VCaP (cell line): Measurements from ENCODE around the gene ADGRG7.
A peak's percentile ranks its signal among the peaks of the same experiment; 100 is the strongest.

Experiments used
- H3K27ac ChIP-seq: fragments of 450-650 bp; 2 replicates; pipeline ENCODE4 v1.5.1; 2017
- CTCF ChIP-seq: fragments of 450-650 bp; conservative IDR thresholded peaks from 2 replicates; pipeline ENCODE4 v1.5.1; 2017; ENCODE audit warnings: mild to moderate bottlenecking, moderate library complexity

ADGRG7 gene

GRCh38 chr3:100634493-100635272 is 25.3 kb downstream of the ADGRG7 start:
- peak; percentile 65 for TF ChIP-seq CTCF

DNA sequence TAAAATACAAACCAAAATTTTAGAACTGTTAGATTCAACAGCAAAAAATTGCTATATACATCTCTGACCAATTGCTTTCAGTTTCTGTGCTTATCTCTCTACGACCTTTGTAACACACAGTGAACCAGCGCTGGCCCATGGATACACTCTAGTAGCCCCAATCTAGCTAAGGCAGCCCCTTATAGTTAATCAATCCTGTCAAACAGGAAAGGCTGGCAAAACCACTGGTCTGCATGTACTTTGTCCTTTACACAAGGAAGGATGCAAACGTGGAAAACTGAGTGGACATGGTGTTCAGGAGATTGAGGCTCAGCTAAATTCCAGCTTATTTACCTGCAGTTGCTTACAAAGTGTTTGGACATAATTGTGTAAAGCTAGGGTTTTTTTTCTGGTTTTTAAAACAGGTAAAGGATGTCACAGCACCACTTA is 25.9 kb downstream of the ADGRG7 start:
- H3K27ac ChIP-seq: peak overlapping the region; percentile 46
- TF ChIP-seq CTCF: no peak

More at GRCh38 chr3:100634493-100635272, 25.3 kb downstream of the ADGRG7 start:
- peak overlapping the region; percentile 46 for H3K27ac ChIP-seq

GRCh38 chr3:100637197-100637631 is 27.8 kb downstream of the ADGRG7 start:
- no peak for TF ChIP-seq CTCF
- no peak overlapping the region for H3K27ac ChIP-seq

DNA sequence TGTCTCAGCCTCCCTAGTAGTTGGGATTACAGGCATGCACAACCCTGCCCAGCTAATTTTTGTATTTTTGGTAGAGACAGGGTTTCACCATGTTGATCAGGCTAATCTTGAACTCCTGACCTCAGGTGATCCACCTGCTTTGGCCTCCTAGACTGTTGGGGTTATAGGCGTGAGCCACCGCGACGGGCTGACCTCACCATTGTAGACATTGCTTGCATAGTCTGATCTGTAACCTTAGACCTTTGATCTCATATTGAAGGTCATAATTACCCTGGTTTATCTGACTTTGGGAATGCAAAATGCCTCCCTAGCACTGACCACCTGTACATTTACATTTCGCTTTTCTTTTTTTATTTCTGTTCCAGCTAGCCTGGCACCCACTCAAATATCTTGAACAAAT is 31.2 kb downstream of the ADGRG7 start:
- no peak overlapping the region for H3K27ac ChIP-seq
- no peak for TF ChIP-seq CTCF

GRCh38 chr3:100641471-100642032 is 32.2 kb downstream of the ADGRG7 start:
- no peak for TF ChIP-seq CTCF
- no peak overlapping the region for H3K27ac ChIP-seq

GRCh38 chr3:100645913-100646312 is 36.5 kb downstream of the ADGRG7 start:
- no peak for TF ChIP-seq CTCF
- no peak overlapping the region for H3K27ac ChIP-seq

DNA sequence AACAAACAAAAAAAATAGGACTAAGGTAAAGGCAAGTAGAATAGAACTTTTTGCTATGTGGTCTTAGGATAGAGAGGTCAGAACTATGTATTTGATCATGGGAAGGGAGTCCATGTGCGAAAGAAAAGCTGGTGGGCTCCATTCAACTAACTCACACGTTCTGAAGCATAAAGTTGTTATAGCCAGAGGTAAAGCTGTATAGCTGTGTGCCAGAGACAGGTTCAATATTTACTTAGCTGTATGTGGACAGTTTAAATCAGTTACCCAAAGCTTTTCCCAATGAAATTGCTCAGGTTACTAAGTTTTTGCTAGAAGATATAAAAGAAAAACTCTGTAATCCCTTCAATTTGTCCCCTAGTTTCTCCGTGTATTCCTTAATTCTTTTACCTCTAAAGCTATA is 37.8 kb downstream of the ADGRG7 start:
- TF ChIP-seq CTCF: no peak

More for the DNA sequence above, 37.8 kb downstream of the ADGRG7 start:
- no peak overlapping the region for H3K27ac ChIP-seq
